Skin of body (tissue), 2 donors: Measurements from ENCODE around the gene MALRD1. TPM values are rescaled to one million over a fixed set of nuclear protein-coding genes. Genes with fewer than 3 reads are reported as not detected.

Experiments used
- DNase-seq: peaks from one replicate; lab custom pipeline; 2025; lab: John Stamatoyannopoulos, UW
- total RNA-seq: library from RNA; depleted of rRNA; stranded (reverse); fragments of >200 nt; gene quantifications from one replicate; pipeline ENCODE4 v1.2.3, GENCODE V29; 2014

MALRD1 gene
- total RNA-seq, 1 donor from 2014 or later = 12.8 TPM

DNA sequence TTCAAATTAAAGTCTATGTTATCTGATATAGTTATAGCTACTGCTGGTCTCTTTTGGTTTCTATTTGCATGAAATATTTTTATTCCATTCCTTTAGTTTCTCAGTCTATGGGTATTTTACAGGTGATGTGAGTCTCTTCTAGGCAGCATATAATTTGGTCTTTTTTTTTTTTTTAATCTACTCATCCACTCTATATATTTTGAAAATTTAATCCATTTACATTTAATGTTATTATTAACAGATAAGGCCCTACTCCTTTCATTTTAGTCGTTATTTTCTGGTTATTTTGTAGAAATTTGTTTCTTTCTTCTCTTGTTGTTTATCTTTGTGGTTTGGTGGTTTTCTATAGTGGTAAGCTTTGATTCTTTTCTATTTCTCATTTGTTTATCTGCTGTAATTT is 58.8 kb downstream of the MALRD1 start:
- no peak for DNase-seq

DNA sequence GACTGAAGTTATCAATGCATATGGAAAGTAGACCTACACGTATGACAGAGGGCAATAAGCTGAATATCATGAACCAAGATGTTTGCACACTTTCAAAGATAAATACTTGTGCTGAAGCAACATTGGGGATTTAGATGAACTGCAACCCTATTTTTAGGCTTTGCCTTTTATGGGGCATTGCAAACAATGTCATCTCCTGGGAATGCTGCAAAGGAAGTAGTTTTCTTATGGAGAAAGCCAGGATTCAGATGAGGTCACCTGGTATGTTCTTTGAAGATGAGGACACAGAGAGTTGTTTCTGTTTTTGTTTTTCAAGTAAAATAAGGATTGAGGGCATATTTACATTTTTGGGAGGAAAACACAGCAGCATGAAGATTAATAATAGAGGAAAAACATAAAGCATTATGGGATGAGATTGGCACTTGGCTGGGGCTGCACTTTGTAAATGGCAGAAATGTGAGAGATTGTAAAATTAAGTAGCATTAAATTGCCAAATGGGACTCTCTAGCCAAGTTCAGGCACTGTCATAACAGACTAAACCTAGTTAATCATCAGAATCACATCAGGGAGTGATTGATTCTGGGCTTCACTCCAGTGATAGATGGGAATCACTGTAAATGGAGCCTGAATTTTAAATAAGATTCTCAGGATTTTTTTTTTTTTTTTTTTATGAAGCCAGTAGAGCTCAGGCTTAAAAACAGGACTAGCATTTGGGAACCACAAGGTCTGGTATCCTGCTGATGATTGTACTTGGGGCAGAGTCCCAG is 63.1 kb downstream of the MALRD1 start:
- DNase-seq = peak; percentile 46

DNA sequence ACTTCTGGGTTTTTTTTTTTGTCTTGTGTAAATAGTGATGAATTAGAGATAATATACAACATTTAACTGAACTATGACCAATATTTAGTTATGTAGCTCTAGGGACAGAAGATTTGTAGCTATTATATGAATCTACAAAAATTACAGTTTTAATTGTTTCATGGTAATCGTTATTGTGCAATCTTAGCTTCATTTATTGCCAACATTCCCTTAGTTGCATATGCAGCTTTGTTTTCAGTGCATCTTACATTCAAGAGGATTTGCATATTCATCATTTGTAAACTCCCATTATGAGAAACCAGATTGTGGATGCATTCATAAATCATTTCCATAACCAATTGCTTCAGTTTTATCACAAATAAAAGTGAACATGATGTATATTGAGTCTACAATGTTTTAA is 68.8 kb downstream of the MALRD1 start:
- peak; percentile 38 for DNase-seq

DNA sequence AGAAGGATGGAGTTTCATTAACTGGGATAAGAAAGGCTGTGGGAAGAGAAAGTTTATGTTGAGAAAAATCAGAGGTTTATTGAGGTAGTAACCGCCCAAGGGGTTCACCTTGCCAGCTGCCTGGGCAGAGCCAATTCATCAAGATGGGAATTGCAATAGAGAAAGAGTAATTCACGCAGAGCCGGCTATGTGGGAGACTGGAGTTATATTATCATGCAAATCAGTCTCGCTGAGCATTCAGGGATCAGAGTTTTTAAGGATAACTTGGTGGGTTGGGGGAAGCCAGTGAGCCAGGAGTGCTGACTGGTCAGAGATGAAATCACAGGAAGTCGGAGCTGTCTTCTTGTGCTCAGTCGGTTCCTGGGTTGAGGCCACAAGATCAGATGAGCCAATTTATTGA is 70.6 kb downstream of the MALRD1 start:
- DNase-seq = no peak

DNA sequence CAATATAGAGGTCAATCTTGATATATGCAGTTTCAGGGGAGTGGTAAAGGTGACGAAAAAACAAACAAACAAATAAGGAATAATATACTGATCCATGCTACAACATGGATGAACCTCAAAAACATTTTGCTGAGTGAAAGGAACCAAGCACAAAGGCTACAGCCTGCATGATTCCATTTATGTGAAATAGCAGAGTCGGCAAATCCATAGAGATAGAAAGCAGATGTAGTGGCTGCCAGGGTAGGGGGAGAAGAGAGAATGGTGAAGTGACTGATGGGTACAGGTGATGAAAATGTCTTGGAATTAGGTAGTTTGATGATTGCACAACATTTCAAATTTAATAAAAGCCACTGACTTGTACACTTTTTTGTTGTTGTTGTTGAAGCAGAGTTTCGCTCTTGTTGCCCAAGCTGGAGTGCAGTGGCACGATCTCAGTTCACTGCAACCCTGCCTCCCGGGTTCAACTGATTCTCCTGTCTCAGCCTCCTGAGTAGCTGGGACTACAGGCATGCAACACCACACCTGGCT is 71.8 kb downstream of the MALRD1 start:
- DNase-seq = no peak

DNA sequence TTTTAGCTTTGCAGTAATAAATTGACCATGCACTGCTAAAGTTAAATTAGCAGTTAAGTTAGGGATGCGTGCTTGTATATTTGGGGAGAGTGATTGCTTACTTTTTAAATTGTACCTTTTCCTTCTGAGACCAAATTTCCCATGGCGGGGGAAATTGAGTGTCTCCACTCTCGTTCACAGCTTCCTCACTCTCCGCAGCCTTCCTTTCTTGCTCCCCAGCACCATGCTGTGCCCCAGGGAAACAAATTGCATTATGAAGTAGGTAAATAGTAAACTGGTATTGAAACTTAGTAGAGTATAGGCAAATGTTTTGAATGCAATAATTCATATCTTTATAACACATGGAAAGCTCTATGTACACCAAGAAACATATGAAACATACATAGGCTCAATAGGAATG is 85.4 kb downstream of the MALRD1 start:
- no peak for DNase-seq

DNA sequence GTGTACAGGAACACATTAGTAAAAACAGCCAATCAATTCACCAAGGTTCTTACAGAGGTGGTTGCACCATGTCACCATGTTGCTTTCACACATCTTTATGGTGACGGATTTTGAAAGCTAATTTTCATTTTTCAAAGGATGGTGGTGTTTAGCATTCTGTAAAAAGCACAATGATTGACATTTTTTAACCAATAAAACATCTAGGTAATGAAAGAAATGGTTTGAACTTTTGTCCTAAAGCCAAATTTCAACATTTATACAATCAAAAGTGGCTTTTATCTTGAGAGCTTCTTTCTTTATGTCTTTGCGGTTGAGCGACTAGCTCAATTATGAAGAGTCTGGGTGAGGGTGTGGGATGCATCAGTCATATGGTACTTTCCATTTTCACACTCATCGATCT is 94.4 kb downstream of the MALRD1 start:
- no peak for DNase-seq

DNA sequence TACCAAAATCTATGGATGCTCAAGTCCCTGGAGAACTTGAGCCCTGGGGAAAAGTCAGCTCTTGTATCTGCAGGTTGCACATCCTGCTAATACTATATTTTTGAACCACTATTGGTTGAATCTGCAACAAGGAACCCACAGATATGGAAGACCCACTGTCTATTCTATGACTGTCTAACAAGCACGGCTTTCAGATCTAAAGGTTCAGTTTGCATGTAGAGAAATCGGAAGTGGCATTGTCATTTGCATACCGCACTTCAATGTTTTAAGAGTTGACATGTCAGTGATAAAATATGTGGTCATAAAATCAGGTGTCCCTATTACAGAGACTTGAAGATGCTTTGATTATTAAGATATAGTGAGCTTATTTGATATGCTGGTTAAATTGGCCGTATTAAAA is 95.6 kb downstream of the MALRD1 start:
- DNase-seq = no peak

DNA sequence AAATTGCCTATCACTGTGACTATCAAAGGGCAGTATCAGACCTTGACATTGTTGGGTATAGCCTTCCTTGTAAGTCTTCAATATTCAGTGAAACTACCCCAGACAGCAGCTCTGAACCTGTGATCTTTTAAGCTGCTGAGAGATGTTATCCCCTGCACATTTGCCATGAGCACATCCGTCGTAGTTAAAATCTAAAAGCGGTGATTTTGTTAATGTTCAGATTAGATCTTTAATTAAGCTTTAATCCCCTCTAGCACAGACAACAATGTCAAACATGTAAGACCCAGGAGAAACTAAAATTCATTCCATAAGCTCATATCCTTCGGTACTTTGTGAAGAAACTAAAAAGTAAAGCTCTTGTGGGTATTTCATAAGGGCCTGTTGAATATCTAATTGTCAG is 105.8 kb downstream of the MALRD1 start:
- no peak for DNase-seq

DNA sequence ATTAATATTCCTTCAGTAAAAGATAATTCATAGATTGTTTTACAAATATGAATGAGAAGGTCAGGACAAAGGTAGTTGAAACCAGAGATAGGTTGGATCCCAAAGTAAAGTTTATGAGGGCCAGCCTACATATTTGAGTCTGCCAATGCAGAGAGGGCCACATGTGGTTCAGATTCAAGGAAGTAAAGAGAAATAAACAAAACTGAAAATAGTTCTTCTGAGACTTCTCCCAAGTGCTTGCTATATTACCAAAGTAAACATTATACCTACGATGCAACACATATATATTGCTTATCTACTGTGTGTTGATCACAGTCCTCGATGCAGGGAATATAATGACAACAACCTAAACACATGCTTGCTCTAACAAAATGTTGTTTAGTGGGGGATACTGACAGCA is 109.8 kb downstream of the MALRD1 start:
- no peak for DNase-seq

DNA sequence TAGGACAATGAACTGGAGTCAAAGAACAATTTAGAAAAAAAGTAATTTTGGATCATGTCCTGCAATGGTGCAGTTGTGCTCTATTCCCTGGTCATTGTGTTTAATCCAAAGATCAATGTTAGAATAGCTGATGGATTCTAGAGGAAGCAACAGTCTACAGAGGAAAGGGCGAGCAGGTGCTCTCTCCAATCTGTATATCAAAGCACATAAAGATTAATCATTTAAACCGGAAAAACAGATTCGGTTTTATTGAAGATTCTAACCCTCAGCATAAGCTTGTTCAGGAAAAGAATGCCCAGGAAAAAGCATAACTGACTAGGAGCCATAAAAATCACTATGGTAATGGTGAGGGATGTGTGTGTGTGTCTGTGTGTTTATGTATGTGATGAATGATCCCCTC is 110.3 kb downstream of the MALRD1 start:
- no peak for DNase-seq

DNA sequence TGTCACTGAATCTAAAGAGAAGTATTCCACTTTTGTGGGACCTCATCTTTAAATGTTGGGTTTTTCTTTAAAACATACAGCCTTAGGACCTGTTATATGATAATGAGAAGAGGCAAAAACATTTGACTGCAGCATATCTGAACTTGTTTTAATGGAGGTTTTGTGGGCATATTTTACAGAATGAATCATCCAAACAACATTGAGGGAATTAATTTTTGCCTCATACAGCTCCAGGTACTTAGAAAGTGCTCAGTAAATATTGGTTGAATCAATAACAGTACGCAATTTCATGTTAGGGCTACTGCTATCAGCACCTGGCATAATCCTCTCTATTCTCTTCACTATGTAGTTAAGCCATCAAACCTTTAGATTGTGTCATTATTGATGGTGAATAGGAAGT is 115.9 kb downstream of the MALRD1 start:
- DNase-seq = no peak

DNA sequence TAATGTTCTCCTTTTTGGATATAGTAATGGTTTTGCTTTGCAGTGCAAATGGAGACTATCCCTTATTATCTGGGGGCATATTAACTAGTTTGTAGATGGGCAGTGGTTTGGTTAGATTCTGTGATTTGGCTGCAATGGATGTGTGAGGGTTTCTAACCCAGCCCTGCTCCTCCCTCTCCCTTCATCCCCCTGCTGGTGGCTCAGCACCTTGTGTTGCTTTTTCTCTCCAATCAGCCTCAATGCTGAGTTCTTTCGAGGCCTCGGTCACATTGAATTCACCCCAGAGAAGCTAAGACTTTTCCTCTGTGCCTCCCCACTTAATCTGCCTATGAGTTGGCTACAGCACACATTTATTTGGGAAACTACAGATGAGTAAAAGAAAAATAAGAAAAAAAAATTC is 120.0 kb downstream of the MALRD1 start:
- no peak for DNase-seq

DNA sequence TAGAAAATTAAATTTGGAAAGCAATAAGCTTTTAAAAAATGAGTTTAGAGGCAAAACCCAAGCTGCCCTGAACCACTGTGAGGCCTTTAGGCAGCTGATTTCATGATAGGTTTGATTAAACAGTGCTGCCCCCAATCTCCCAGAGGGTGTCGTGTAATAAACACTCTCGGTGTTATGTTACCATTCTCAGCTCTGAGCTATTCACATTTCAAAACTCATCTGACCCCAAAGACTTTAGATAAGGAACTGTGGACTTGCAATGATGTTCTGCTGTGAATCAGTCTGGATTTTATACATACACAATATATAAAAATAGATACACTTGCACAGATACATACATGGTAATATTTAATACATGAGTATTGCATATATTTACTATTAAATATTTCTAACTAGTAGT is 120.4 kb downstream of the MALRD1 start:
- DNase-seq = no peak

DNA sequence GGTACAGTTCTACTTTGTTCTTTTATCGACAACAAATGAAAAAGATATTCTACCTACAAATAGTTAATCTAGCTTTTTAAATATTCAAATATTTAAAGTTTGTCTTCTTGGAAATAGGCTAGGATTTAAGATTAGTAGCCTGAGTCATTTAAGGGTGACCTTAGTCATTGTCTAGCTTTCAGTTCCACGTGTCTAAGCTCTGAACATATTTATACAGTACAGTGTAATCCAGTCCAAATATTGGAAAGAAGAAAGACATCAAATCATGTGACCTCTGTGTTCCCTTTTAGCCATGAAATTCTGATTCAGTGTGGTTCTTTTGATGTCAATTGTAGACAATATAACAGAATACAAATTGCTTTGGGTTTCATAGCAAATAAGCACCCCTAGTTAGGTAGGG is 121.1 kb downstream of the MALRD1 start:
- DNase-seq = no peak

DNA sequence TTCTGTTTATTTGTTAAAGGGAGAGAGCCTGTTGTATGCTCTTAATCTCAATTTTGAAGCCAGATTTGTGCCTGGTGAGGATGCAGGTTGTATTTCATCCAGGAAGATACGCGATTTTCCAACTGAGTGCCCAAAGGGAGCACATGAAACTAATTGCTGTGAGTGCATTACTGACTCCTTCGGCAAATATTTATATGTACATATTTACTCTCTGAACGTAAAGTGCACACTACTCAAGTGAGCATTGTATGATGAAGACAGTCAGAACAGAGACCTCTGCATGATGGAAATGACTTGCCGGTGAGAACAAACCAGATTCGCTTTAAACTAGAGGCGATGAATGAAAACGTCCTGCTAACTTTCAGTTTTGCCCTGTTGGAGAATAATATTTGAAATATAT is 130.1 kb downstream of the MALRD1 start:
- DNase-seq = no peak

DNA sequence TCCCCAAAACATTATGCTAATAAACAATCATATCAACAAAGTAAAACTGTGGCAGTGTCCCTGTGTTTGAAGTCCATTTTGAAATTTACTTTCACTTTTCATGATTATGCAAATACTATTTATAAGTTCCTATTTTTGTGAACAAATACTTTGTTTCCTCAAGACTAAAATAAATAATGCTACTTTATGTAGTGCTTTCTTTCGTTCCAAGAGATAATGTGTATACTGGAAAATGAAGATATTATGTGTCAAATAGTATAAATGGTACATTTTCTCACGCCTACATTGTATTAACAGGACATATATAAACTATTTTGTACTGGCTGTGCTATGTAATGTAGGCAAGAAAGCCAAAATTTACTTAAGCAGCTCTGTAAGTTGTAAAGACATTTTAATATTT is 136.3 kb downstream of the MALRD1 start:
- no peak for DNase-seq

DNA sequence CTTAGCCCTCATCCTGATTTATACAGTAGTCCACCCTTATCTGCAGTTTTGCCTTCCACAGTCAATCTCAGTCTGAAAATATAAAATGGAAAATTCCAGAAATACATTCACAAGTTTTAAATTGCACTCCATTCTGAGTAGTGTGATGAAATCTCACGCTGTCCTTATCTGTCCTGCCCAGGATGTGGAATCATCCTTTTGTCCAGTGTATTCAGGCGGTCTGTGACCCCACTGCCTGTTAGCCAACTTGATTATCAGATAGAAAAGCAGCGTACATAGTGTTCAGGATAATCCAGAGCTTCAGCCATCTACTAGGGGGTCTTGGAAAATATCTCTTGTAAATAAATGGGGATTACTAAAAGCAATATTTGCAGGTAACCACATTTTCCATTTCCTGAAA is 146.3 kb downstream of the MALRD1 start:
- no peak for DNase-seq

DNA sequence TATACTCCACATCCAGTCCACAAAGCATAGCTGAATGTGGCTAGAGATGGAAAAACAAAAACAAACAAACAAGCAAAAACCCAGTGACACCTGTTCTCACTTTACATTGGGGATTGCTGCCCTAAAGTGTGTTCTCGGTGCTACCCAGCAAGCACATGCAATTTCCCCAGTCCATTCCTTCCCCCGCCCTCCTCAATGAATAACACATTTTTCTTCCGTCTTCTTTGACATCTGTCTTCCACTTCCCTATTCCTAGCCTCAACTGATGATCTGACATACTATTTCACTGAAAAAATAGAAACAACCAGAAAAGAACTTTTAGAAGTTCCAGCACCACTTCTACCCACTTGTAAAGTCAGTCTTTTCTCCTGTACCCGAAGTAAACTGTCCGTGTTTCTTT is 147.1 kb downstream of the MALRD1 start:
- DNase-seq = no peak

DNA sequence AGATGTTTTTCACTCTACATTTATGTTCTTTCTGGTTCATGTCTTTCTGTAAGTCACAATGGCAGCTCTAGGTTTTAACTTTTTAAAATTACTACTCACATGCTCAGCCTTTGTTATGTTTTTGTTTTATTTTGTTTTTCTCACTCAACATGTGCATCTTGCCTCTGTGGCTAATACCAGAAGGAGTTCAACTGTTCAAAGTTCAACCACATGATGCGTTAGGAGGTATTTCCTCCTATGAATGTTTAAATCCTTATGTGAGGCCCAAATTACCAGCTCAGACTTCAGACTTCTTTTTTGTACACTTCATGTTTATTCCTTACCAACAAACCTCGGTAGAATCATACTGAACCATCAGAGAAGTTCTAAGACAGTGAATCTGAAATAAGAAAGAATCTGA is 151.6 kb downstream of the MALRD1 start:
- no peak for DNase-seq

DNA sequence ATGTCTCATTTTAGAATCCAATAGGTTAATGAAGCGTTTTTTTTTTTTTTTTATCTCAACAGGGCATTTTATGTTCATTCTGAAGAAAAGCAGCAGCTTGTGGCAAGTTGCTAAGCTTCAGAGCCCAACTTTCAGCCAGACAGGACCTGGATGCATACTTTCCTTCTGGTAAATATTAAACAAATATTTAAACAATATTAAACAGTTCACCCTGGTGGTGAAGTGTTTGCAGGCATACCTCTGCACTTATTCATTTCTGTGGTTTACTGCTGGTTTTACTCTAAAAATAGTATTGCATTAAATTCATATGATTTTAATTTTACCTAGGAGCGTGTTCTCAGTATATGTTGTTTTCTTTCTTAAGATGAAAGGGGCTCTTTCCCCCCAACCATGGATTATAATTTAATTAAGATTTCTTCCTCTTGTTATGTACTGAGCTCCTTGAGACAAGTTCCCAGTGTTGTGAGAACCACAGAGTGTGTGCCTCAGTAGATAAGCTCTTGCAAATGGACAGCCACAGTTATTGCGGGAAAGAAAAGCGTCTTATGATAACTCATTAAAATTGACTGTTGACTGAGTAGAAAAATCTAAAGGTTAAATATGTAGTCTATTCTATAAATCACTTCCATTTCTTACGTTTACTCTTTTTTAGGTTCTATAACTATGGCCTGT is 155.8 kb downstream of the MALRD1 start:
- DNase-seq = no peak

DNA sequence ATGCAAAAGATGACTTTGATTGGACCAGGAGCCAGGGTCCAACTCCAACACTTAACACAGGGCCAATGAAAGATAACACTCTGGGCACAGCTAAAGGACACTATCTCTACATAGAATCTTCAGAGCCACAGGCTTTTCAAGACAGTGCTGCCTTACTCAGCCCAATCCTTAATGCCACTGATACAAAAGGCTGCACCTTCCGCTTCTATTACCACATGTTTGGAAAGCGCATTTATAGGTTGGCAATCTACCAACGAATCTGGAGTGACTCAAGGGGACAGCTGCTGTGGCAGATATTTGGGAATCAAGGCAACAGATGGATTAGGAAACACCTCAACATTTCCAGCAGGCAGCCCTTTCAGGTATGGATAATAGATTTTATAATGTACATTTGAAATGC is 160.7 kb downstream of the MALRD1 start:
- no peak for DNase-seq

DNA sequence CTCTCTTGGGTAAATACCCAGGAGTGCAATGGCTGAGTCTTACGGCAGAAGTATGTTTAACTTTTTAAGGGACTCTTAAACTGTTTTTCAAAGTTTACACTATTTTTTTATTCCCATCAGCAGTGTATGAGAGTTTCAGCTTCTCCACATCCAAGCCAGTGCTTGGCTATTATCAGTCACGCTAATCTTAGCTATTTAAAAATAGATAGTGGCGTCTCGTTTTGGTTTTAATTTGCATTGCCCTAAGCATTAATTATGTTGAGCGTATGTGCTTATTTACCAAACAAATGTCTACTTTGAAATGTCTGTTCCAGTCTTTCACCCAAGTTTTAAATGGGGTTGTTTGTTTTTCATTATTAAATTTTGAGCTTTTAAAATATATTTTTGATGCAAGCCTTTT is 164.0 kb downstream of the MALRD1 start:
- DNase-seq = no peak
